B cell (primary cell): Measurements from ENCODE around the gene HSP90AB1. TPM values are rescaled to one million over a fixed set of nuclear protein-coding genes. Genes with fewer than 3 reads are reported as not detected.
A peak's percentile ranks its signal among the peaks of the same experiment; 100 is the strongest.

Source experiments
- ATAC-seq: fragments of 200-7000 bp; cut with Tn5 transposase; one replicate; pipeline ENCODE4 v1.10.0; 2021; ENCODE audit warnings: low read depth, mild to moderate bottlenecking, moderate number of reproducible peaks, moderate library complexity
- CTCF ChIA-PET: fragments of 350-600 bp; sonication (Branson Sonifier 250); formaldehyde crosslinking; loops from one replicate; lab custom pipeline; 2021; ENCODE audit warnings: antibody characterized with exemption, inconsistent platforms; lab: Charles Lee
- POLR2A ChIA-PET: fragments of 350-600 bp; sonication (Branson Sonifier 250); formaldehyde crosslinking; loops from one replicate; lab custom pipeline; 2021; ENCODE audit warnings: antibody characterized with exemption; lab: Charles Lee
- DNase-seq: peaks from one replicate; pipeline ENCODE4 v3.0.0; 2013
- H2AFZ ChIP-seq: 2 replicates; pipeline ENCODE4 v1.6.1; 2012; ENCODE audit warnings: mild to moderate bottlenecking, low read depth, low read length; ENCODE audit not compliant: insufficient read depth, poor library complexity, severe bottlenecking
- H3K27ac ChIP-seq, 2 donors: 1 replicate in 1 of 2; 2 replicates in 1 of 2; pipeline ENCODE4 v1.5.1; 2012 to 2013; ENCODE audit warnings: low read length in 2 of 2, mild to moderate bottlenecking in 2 of 2, moderate library complexity in 1 of 2
- H3K27me3 ChIP-seq, 4 experiments: fragments of 200-600 bp in 1 of 4; sonication (generic) in 1 of 4; replicated peaks in 1 of 4; 1 replicate in 2 of 4; 2 replicates in 2 of 4; pipeline versions ENCODE4 v1.6.1 to v1.7.0; 2013 to 2016; ENCODE audit warnings: low read length in 3 of 4, mild to moderate bottlenecking in 2 of 4, mixed read lengths in 1 of 4, moderate library complexity in 1 of 4; ENCODE audit not compliant: insufficient read depth in 4 of 4, control insufficient read depth in 3 of 4; ENCODE audit errors: control extremely low read depth in 1 of 4
- H3K36me3 ChIP-seq, 2 experiments: replicated peaks in 1 of 2; 1 replicate in 1 of 2; 2 replicates in 1 of 2; pipeline versions ENCODE4 v1.6.1 to v1.7.1; 2013; ENCODE audit warnings: low read length in 1 of 2; ENCODE audit not compliant: insufficient read depth in 2 of 2, control insufficient read depth in 1 of 2; ENCODE audit errors: control extremely low read depth in 1 of 2, extremely low read depth in 1 of 2
- H3K4me1 ChIP-seq, 2 donors: fragments of 200-600 bp in 1 of 2; sonication (generic) in 1 of 2; 1 replicate in 1 of 2; 2 replicates in 1 of 2; pipeline versions ENCODE4 v1.5.1 to v1.6.1; 2013 to 2017; ENCODE audit warnings: low read length in 2 of 2; ENCODE audit not compliant: control insufficient read depth in 2 of 2, insufficient read depth in 2 of 2
- H3K4me2 ChIP-seq: replicated peaks from 2 replicates; pipeline ENCODE3; 2012; ENCODE audit warnings: mild to moderate bottlenecking, low read depth, low read length; ENCODE audit not compliant: poor library complexity, severe bottlenecking
- H3K4me3 ChIP-seq, 5 experiments: fragments of 200-600 bp in 1 of 5; sonication (generic) in 1 of 5; 1 replicate in 3 of 5; 2 replicates in 2 of 5; pipeline versions ENCODE4 v1.5.1 to v1.7.0; 2011 to 2016; ENCODE audit warnings: low read length in 4 of 5, mild to moderate bottlenecking in 4 of 5, low read depth in 2 of 5, control low read depth in 1 of 5, moderate library complexity in 1 of 5; ENCODE audit not compliant: insufficient read depth in 1 of 5; ENCODE audit errors: control extremely low read depth in 1 of 5, extremely low read depth in 1 of 5
- H3K79me2 ChIP-seq: fragments of 200-600 bp; sonication (generic); one replicate; pipeline ENCODE4 v1.6.0; 2016; ENCODE audit warnings: low read length; ENCODE audit not compliant: control insufficient read depth, insufficient read depth
- H3K9ac ChIP-seq: fragments of 200-600 bp; sonication (generic); 2 replicates; pipeline ENCODE4 v1.6.1; 2017; ENCODE audit warnings: mild to moderate bottlenecking, low read length, moderate library complexity
- H3K9me3 ChIP-seq, 3 donors: one replicate each; pipeline versions ENCODE4 v1.6.1 to v1.7.1; 2013; ENCODE audit warnings: low read length in 2 of 3; ENCODE audit not compliant: control insufficient read depth in 2 of 3, insufficient read depth in 1 of 3; ENCODE audit errors: control extremely low read depth in 1 of 3
- H4K20me1 ChIP-seq: 2 replicates; pipeline ENCODE4 v1.6.0; 2012; ENCODE audit warnings: mild to moderate bottlenecking, low read length; ENCODE audit not compliant: insufficient read depth, control insufficient read depth, poor library complexity, severe bottlenecking
- H3K27ac Mint-ChIP-seq: one replicate; pipeline ENCODE4 v1.8.0; 2021; ENCODE audit warnings: mixed read lengths
- H3K27me3 Mint-ChIP-seq: one replicate; pipeline ENCODE4 v1.8.0; 2021; ENCODE audit warnings: mixed read lengths
- H3K4me1 Mint-ChIP-seq: one replicate; pipeline ENCODE4 v1.8.0; 2021; ENCODE audit warnings: mixed read lengths
- H3K4me3 Mint-ChIP-seq: one replicate; pipeline ENCODE4 v1.8.0; 2021; ENCODE audit warnings: mixed read lengths
- H3K9me3 Mint-ChIP-seq: one replicate; pipeline ENCODE4 v1.8.0; 2022; ENCODE audit warnings: mixed read lengths; ENCODE audit not compliant: insufficient read depth
- CTCF ChIP-seq: fragments of 200-600 bp; IDR thresholded peaks from one replicate; pipeline ENCODE4 v1.8.0; 2022; ENCODE audit warnings: antibody characterized with exemption, mild to moderate bottlenecking
- EZH2 ChIP-seq: IDR thresholded peaks from 2 replicates; pipeline ENCODE4 v1.6.1; 2012; ENCODE audit warnings: borderline replicate concordance, low read depth, mild to moderate bottlenecking, moderate library complexity, low read length; ENCODE audit not compliant: insufficient read depth, poor library complexity, severe bottlenecking
- WGBS: methylation state at CpG from one replicate; pipeline ENCODE4 v1.1.5; 2013; ENCODE audit warnings: missing lambda C conversion rate; ENCODE audit not compliant: insufficient coverage; 5-methylcytosine and 5-hydroxymethylcytosine counted together
- intact Hi-C: fragments of 100-400 bp; cut with micrococcal nuclease; formaldehyde crosslinking; loops from one replicate; pipeline ENCODE4 v1.10.0; 2022
- polyA plus RNA-seq: library from polyadenylated mRNA; depleted of rRNA; stranded (reverse); fragments of >200 nt; gene quantifications from 2 replicates; pipeline ENCODE4 v1.2.3, GENCODE V29; 2012
- total RNA-seq, 2 donors: library from RNA; stranded (reverse); fragments of 120-200 nt in 1 of 2; gene quantifications; 1 replicate in 1 of 2; 2 replicates in 1 of 2; pipeline versions ENCODE4 v1.2.3 to v1.2.4, GENCODE V29; 2013 to 2022

Gene HSP90AB1
- total and polyA plus RNA-seq, 2 donors (not counting 1 experiment from before 2014, with no cell fraction given), result 395 to 645 TPM

GRCh38 chr6:44237813-44238433, 9.0 kb upstream of the HSP90AB1 start:
- peaks cover 6 to 14% of the 10 kb centered on the region in 2 donors for H3K4me1 ChIP-seq
- peak overlapping the region; percentile 93 for H3K4me2 ChIP-seq
- peak overlapping the region; percentile 90 for H3K9ac ChIP-seq
- WGBS, result under 1% methylated on average over 38 of the region's 42 CpGs
- H3K79me2 ChIP-seq, result no peaks in the 10 kb centered on the region
- Mint-ChIP-seq H3K27ac (peak overlapping the region; percentile 96), H3K4me3 (peak overlapping the region; percentile 95), H3K27me3 (no peaks in the 10 kb centered on the region), H3K9me3 (no peaks in the 10 kb centered on the region), H3K4me1 (peaks cover 15% of the 10 kb centered on the region)
- H3K4me3 ChIP-seq, result peak overlapping the region; percentile 28 to 85 (median 79)
- intact Hi-C loops, result loop anchor here (1.0 kb wide), 4 partner anchors 8 to 142 kb away; partner anchors contain the start of gene SLC29A1
- H3K36me3 ChIP-seq, result no peaks in the 10 kb centered on the region
- POLR2A ChIA-PET, result interaction anchor here (0.9 to 1.8 kb wide), 5 partner anchors 9 to 110 kb away, joined by 3 to 23 read pairs (median 4); partner anchors contain the start of genes HSP90AB1, SLC29A1 and TMEM63B
- peak overlapping the region; percentile 90 to 91 for H3K27ac ChIP-seq
- H3K27me3 ChIP-seq, result no peaks in the 10 kb centered on the region
- H3K9me3 ChIP-seq, result no peaks in the 10 kb centered on the region
- CTCF ChIA-PET, result interaction anchor here (0.8 to 4.5 kb wide), 15 partner anchors 8 to 140 kb away, joined by 3 to 37 read pairs (median 7); partner anchors contain the start of genes HSP90AB1, SLC29A1 and SLC35B2
- TF ChIP-seq EZH2 (no peak), CTCF (peak; percentile 97)
- ATAC-seq, result peak; percentile 93
- H2AFZ ChIP-seq, result peak overlapping the region; percentile 96
- DNase-seq, result peak; percentile 87
- H4K20me1 ChIP-seq, result no peaks in the 10 kb centered on the region
